ENCODE results near the gene ARHGAP12. TPM values are rescaled to one million over a fixed set of nuclear protein-coding genes. Genes with fewer than 3 reads are reported as not detected.

Gene ARHGAP12
- total RNA-seq, 1 experiment from 2014 or later = 51.9 TPM

DNA sequence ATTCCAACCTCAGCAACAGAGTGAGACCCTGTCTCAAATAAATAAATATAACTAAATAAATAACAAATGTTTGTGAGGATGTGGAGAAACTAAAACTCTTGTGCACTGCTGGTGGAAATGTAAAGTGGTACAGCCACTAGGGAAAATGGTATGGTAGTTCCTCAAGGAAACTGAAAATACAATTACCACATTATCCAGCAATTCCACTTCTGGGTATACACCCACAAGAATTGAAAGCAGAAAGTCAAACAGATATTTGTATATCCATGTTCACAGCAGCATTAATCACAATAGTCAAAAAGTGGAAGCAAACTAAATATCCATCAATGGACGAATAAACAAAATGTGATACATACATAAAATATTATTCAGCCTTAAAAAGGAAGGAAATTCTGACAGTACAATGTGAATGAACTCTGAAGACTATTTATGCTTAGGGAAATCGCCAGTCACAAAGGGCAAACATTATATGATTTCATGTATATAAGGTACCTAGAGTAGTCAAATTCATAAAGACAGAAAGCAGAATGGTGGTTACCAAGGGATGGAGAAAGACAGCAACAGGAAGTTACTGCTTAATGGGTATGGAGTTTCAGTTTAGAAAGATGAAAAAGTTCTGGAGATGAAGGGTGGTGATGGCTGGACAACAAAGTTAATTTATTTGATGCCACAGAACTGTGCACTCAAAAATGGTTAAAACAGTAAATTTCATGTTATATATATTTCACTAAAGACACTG, 9.8 kb downstream of the ARHGAP12 start:
- H3K36me3 ChIP-seq (ENCODE audit: low read depth) = no peaks in the 10 kb centered on the region
- H3K9me2 ChIP-seq (ENCODE audit: insufficient read depth) = no peaks in the 10 kb centered on the region
- H3K27ac ChIP-seq = no peak overlapping the region
- H4K20me1 ChIP-seq (ENCODE audit: insufficient read depth) = peaks cover 5% of the 10 kb centered on the region
- ChIA-PET POLR2A (ENCODE audit: unreplicated experiment) (no interaction called here), CTCF (no interaction called here)
- H3K27me3 ChIP-seq (ENCODE audit: insufficient read depth, low read depth) = no peaks in the 10 kb centered on the region
- no peak for DNase-seq
- H3K9me3 ChIP-seq (ENCODE audit: insufficient read depth, low read depth) = no peaks in the 10 kb centered on the region
- H3K79me2 ChIP-seq (ENCODE audit: low read depth) = peaks cover 100% of the 10 kb centered on the region
- no peak for TF ChIP-seq CTCF (conservative IDR thresholded peaks at IDR 0.05)
- TF ChIP-seq EZH2 (IDR thresholded peaks at IDR 0.05; ENCODE audit: low read depth) = no peak
- intact Hi-C loops (cut with micrococcal nuclease; ENCODE audit: unreplicated experiment) = no loop called here
- peaks cover 11% of the 10 kb centered on the region; the same call in 1 of the 2 replicates for H3K4me1 ChIP-seq (replicated peaks; ENCODE audit: insufficient read depth)
- no peak overlapping the region for H2AFZ ChIP-seq
- H3F3A ChIP-seq (ENCODE audit: insufficient read depth, low read depth) = no peaks in the 10 kb centered on the region
- H3K4me3 ChIP-seq = no peak overlapping the region
- no peak overlapping the region for H3K4me2 ChIP-seq
- BruUV-seq (replicated peaks) = no TSS peak

DNA sequence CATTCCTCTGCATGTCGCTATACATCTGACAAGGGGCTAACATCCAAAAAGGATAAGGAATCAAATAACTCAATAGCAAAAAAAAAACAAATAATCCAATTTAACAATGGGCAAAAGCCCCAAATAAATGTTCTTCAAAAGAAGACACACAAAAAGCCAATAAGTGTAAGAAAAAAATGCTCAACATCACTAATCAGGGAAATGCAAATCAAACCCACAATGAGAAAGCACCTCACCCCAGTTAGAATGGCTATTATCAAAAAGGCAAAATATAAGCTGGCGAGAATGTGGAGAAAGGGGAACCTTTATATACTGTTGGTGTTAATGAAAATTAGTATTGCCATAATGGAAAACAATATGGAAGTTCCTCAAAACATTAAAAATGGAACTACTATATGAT, 14.3 kb downstream of the ARHGAP12 start:
- CTCF ChIA-PET = no interaction called here
- POLR2A ChIA-PET (ENCODE audit: unreplicated experiment) = interaction anchor here (0.7 kb wide), 1 partner anchor 9 kb away, joined by 6 read pairs; no protein-coding TSS in a partner anchor
- Histone ChIP-seq H3K9me3 (ENCODE audit: insufficient read depth, low read depth) (no peaks in the 10 kb centered on the region), H3K4me3 (no peak overlapping the region), H4K20me1 (ENCODE audit: insufficient read depth) (no peaks in the 10 kb centered on the region; the same call in 1 of the 2 replicates), H3K4me2 (no peak overlapping the region), H3K27ac (no peak overlapping the region), H2AFZ (no peak overlapping the region), H3F3A (ENCODE audit: insufficient read depth, low read depth) (peaks cover 5% of the 10 kb centered on the region; the same call in 1 of the 2 replicates), H3K4me1 (replicated peaks; ENCODE audit: insufficient read depth) (peaks cover 31% of the 10 kb centered on the region), H3K9me2 (ENCODE audit: insufficient read depth) (no peaks in the 10 kb centered on the region), H3K27me3 (ENCODE audit: insufficient read depth, low read depth) (no peaks in the 10 kb centered on the region), H3K36me3 (ENCODE audit: low read depth) (no peaks in the 10 kb centered on the region), H3K79me2 (ENCODE audit: low read depth) (peaks cover 96% of the 10 kb centered on the region)
- no peak for TF ChIP-seq CTCF (conservative IDR thresholded peaks at IDR 0.05)
- no peak for TF ChIP-seq EZH2 (IDR thresholded peaks at IDR 0.05; ENCODE audit: low read depth)
- BruUV-seq (replicated peaks) = no TSS peak
- intact Hi-C loops (cut with micrococcal nuclease; ENCODE audit: unreplicated experiment) = no loop called here
- DNase-seq = no peak

DNA sequence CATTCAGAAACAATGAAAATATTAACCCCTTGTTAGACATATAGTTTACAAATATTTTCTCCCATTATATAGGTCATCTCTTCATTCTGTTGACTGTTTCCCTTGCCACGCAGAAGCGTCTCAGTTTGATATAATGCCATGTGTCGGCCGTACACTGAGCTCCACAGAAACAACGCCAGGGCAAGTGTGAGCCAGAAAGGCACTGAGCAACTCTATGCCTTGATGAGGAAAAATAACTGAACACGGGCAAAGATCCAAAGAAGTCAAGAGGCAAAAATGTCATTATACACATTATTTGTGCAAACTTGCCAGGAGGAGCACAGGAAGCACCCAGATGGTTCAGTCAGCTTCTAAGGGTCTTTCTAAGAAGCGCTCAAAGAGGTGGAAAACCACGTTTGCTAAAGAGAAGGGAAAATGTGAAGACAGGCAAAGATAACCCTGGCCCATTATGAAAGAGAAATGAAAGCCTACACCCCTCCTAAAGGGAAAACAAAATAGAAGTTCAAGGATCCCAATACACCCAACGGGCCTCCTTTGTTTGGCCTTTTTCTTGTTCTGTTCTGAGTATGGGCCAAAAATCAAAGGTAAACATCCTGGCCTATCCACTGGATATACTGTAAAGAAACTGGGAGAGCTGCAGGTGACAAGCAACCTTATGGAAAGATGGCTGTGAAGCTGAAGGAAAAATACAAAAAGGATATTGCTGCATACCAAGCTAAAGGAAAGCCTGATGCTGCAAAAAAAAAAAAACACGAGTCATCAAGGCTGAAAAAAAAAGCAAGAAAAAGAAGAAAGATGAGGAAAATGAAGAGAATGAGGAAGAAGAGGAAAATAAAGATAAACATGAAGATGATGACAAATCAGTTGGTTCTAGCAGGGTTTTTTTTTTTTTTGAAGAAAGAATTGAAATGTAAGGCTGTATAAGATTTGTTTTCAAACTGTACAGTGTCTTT, 15.5 kb downstream of the ARHGAP12 start:
- H3K36me3 ChIP-seq (ENCODE audit: low read depth) = no peaks in the 10 kb centered on the region
- ChIA-PET CTCF (interaction anchor here (0.6 to 0.7 kb wide), 2 partner anchors 93 to 340 kb away, joined by 4 to 6 read pairs; no protein-coding TSS in a partner anchor), POLR2A (ENCODE audit: unreplicated experiment) (interaction anchor here (0.7 to 0.8 kb wide), 4 partner anchors 17 to 51 kb away, joined by 3 to 6 read pairs (median 4); no protein-coding TSS in a partner anchor)
- no peak for TF ChIP-seq EZH2 (IDR thresholded peaks at IDR 0.05; ENCODE audit: low read depth)
- DNase-seq = peak in 1 of 2 experiments; percentile 44
- intact Hi-C loops (cut with micrococcal nuclease; ENCODE audit: unreplicated experiment) = loop anchor here (2.0 kb wide), 1 partner anchor 28 kb away; no protein-coding TSS in a partner anchor
- H3K79me2 ChIP-seq (ENCODE audit: low read depth) = peaks cover 96% of the 10 kb centered on the region
- H3K4me2 ChIP-seq = peak overlapping the region; percentile 13; the same call in 1 of the 2 replicates
- H2AFZ ChIP-seq = no peak overlapping the region
- H3K4me1 ChIP-seq (replicated peaks; ENCODE audit: insufficient read depth) = peaks cover 31% of the 10 kb centered on the region
- TSS peak; percentile 75 for BruUV-seq (replicated peaks)
- H3K27me3 ChIP-seq (ENCODE audit: insufficient read depth, low read depth) = no peaks in the 10 kb centered on the region
- no peaks in the 10 kb centered on the region for H3K9me2 ChIP-seq (ENCODE audit: insufficient read depth)
- peak overlapping the region; percentile 23; the same call in 1 of the 2 replicates for H3K27ac ChIP-seq
- H3F3A ChIP-seq (ENCODE audit: insufficient read depth, low read depth) = peaks cover 5% of the 10 kb centered on the region; the same call in 1 of the 2 replicates
- no peak overlapping the region for H3K4me3 ChIP-seq
- H4K20me1 ChIP-seq (ENCODE audit: insufficient read depth) = no peaks in the 10 kb centered on the region; the same call in 1 of the 2 replicates
- no peaks in the 10 kb centered on the region for H3K9me3 ChIP-seq (ENCODE audit: insufficient read depth, low read depth)
